GM23338 (cell line): ENCODE data around the gene CHCT1.

ENCODE experiments used
- CTCF ChIP-seq, 2 experiments: fragments of 200-600 bp in 1 of 2; sonication (generic) in 1 of 2; conservative IDR thresholded peaks; 2 replicates each; pipeline versions ENCODE4 v1.5.1 to v1.6.1; 2016 to 2017; ENCODE audit warnings: antibody characterized with exemption in 2 of 2, low read depth in 2 of 2, mild to moderate bottlenecking in 2 of 2, moderate library complexity in 1 of 2
- ETS1 ChIP-seq: IDR thresholded peaks from 2 replicates; pipeline ENCODE4 v1.6.1; 2016; ENCODE audit warnings: antibody characterized with exemption
- EZH2 ChIP-seq: fragments of 200-600 bp; sonication (generic); IDR thresholded peaks from one replicate; pipeline ENCODE4 v1.8.0; 2017; ENCODE audit warnings: antibody characterized with exemption, mild to moderate bottlenecking, low read depth; ENCODE audit not compliant: unreplicated experiment
- EZH2phosphoT487 ChIP-seq: fragments of 200-600 bp; sonication (generic); IDR thresholded peaks from one replicate; pipeline ENCODE4 v1.8.1; 2018; ENCODE audit warnings: antibody characterized with exemption; ENCODE audit not compliant: unreplicated experiment
- JUNB ChIP-seq: IDR thresholded peaks from one replicate; pipeline ENCODE4 v1.6.1; 2016; ENCODE audit warnings: antibody characterized with exemption; ENCODE audit not compliant: unreplicated experiment
- NANOG ChIP-seq: IDR thresholded peaks from 2 replicates; pipeline ENCODE4 v1.6.1; 2016; ENCODE audit warnings: antibody characterized with exemption, borderline replicate concordance
- POLR2AphosphoS5 ChIP-seq: IDR thresholded peaks from 2 replicates; pipeline ENCODE4 v1.6.1; 2016; ENCODE audit warnings: antibody characterized with exemption, low read depth
- REST ChIP-seq: IDR thresholded peaks from one replicate; pipeline ENCODE4 v1.6.1; 2018; ENCODE audit warnings: antibody characterized with exemption; ENCODE audit not compliant: unreplicated experiment

DNA sequence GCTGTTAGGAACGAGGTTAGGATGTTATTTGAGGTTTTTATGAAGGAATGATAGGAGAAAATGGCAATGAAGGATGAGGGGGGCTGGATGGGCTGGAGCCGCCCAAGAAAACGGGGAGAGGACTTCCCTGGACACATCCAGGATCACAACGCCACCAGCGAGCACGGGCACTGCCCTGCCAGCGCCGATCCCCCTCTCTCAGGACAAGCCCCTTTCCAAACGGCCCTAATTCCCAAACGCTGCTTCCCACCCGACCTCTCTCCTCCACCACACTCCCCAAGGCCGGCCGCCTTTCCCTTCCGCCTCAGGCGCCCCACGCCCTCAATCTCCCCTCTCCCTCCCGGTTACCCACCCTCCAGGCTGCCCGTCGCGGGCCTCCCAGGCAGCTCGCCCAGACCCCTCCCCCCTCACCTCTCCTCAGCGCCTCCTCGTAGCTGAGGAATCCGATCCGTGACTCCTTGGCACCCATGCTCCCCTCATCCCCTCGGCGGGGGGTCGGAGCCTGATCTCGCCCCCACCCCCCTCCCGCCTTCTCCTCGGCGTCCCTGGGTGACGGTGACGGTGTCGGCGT, 30.7 kb upstream of the CHCT1 start:
- TF ChIP-seq CTCF (conservative IDR thresholded peaks at IDR 0.05; ENCODE audit: low read depth in 2 of 2) (no peak), REST (no peak), JUNB (no peak), EZH2phosphoT487 (no peak), POLR2AphosphoS5 (peak; percentile 39), EZH2 (no peak), ETS1 (0 out of 2 replicates have a peak, but pooled peaks have one; percentile 18), NANOG (no peak)
